Stimulated activated naive CD4-positive, alpha-beta T cell (primary cell): ENCODE data around the gene TXNDC2.

ENCODE experiments used
- DNase-seq, 6 experiments: peaks; one replicate each; lab custom pipeline; 2025; lab: John Stamatoyannopoulos, UW

Gene TXNDC2

DNA sequence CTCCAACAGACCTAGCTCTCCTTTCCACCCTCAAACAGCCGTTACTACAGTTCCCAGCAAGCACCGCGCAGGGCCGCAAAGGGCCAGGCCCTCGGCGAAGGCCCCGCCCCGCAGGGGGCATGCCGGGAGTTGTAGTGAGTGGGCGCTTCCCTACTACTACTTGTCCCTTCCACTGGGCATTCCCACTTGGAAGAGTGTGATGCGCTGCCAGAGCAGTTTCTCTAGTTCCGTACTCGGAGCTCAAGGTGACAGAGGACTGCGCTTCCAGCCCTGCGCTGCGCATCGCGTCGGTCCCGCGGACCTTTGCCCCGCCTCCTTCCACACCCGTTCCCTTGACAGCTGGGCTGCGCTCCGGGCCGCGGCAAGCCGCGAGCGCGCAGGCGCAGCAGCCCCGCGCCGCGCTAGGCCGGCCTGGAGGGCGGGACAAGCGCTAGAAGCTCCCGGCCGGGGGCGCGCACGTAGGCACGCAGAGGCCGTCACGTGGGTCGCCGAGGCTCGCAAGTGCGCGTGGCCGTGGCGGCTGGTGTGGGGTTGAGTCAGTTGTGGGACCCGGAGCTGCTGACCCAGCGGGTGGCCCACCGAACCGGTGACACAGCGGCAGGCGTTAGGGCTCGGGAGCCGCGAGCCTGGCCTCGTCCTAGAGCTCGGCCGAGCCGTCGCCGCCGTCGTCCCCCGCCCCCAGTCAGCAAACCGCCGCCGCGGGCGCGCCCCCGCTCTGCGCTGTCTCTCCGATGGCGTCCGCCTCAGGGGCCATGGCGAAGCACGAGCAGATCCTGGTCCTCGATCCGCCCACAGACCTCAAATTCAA is 28.0 kb downstream of the TXNDC2 start, which contains the start of gene VAPA:
TSS of gene VAPA (plus strand) at position 491 of the 808 bp plus-strand sequence. CDS start at position 732, 241 bp downstream.
- peak; percentile 86 to 100 (median 98) for DNase-seq

- DNase-seq, result no peak
Measured at GRCh38 chr18:9914334-9914583, 28.5 kb downstream of the TXNDC2 start.

DNA sequence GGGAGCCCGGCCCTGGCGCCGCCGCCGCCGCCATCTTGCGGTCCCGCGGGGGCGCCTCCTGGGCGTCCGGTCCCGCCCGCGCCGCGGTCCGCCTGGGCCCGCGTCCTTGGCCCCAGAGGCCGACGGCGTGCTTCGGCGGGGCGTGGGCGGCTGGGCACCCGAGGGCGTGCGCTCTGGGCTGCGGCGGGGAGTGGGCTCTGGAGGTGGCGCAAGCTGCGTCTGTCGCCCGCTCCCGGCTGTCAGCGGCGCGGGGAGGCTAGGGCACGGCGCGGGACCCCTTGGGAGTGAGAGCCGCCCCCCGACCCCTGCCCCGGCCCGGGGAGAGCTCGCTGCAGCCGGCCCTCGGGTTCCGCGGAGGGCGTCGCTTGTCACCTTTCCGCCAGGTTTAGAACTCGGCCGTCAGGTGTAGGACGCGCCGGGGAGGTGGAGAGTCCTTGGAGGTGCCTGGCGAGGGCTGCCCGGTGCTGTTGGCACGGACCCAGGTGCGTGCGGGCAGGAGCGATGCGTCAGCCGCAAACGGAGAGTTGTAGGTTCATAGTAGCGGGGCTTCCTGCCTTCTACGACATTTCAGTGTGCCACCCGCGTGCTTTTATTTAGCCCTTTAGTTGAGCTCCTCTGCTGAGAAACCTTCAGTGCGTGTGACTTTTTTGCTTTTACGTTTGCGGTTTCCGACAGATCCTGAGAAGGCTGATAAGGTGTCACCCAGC is 29.0 kb downstream of the TXNDC2 start:
- DNase-seq, result peak; percentile 70 to 81 (median 74)

DNA sequence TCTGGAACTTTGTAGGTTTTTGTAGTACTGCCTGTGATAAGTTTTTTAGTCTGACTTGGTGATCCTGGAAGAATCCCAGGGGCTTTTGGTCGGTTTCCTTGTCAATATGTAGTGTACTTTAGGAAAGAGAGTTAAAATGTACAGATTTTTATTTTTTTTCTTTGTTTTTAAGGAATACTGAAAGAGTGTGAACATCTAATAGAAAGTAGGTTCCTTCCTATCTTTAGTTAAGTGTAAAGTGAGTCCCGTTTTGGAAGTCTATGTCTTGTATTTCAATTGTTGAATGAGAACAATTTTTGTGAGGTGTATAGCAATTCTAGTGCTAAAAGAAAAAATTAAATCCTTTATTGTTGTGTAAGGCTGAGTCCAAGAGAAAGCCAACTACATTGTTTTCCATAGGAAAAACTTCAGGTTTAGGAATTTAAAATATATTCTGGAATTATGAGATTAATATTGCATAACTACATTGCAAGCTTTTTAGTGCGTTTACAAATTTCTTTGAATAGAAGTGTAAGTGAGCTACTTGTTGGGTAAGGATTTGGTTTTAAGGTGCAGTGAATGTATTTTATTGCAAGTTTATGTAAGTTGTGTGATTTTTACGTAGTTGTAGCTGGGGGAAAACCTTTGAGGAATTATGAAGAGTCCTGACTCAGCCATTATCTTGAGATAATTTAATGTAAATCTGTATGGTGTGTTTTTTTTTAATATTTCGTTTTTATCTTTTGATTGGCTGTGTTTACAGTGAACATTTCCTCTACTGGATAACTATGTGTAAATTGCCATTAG is 29.7 kb downstream of the TXNDC2 start:
- no peak for DNase-seq

DNA sequence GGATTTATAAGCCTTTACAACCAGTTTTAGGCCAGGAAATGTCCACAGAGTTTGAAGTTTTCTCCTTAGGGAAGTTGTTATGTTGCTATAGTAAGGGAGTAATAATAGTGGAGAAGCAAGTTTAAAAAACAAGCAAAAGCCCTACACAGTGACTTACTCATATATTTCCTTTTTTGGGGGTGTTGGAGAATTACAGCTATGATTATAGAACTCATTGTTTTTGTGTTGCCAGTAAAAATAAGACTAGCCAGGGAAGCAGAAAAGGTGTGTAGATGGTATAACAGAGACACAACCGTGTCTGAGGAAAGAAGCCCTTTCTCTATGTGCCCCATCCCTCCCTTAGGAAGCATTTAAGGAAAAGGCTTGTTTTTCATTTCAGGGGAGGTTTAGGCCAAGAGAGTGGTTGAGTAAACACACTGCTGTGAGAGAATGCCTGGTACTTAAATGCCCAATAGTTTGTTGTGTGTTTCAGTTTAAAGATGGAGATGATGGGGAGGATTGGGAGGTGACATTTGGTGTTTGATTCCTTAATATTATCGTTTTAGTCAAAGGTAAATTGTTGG is 30.4 kb downstream of the TXNDC2 start:
- no peak for DNase-seq

DNA sequence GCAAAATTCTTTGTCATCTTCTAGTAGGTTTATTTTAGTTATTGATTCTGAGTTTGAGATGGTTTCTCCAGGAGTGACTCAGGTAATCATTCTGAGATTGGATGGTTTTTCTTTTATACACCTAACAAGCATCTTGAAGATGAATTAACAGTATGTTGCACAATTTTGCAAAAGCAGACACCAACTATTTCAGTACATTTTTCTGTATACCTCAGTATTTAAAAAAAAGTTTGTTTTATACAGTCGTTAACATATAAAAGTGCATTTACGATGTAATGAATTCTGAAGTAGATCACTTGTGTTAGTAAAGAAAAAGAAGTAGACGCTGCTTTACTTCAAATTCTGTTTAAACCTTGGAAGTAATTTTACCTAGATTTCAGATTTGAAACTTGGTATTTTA is 31.0 kb downstream of the TXNDC2 start:
- DNase-seq, result no peak

DNA sequence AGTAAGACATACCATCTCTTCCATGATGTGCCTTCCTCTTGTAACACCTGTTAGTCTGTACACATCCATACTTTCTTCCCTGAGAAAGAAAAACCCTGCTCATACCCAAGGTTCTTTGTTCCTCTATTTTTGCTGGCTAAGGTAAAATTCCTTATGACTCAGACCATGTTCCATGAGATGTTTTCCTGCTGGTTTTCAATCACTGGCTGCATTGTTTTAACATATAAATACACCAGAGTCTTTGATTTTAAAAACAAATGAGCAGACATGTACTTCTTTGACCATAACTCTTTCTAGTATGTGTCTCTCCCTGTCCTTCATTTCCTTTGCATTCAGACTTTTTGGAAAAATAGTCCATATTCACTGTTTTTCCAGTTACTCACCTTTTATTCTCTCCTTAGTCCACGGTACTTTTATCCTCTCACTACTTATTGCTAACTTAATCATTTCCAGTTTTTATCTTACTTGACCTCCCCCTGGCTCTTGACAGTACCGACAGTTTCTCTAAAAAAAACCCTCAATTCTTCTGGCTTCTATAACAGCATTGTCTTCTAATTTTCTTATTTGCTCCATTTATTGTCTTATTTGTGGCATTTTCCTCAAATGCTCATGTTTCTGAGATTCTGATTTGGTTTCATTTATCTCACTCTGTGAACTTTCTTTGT is 32.4 kb downstream of the TXNDC2 start:
- DNase-seq, result no peak

- DNase-seq, result no peak
Measured at GRCh38 chr18:9919564-9920232, 33.9 kb downstream of the TXNDC2 start.

GRCh38 chr18:9922592-9923311 is 37.0 kb downstream of the TXNDC2 start:
- DNase-seq, result no peak

- no peak for DNase-seq
Measured at GRCh38 chr18:9924371-9924943, 38.7 kb downstream of the TXNDC2 start.

GRCh38 chr18:9925369-9925768 is 39.6 kb downstream of the TXNDC2 start:
- no peak for DNase-seq

DNA sequence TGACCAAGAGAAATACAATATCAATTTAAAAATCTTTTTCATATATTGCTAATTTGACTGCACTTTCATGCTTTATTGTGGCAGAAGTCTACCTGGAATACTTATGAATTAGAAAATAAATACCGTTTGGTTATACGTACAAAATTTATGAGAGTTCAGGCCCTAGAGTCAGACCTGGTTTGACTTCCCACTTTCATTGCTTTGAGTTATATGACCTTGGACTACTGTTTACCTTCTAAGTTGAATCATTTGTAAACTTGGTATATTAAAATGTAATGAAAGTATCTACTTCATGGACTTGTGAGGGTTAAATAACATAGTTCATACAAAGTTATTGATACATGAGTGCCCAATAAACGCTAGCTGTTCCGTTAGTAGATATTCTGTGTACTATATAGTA is 40.0 kb downstream of the TXNDC2 start:
- DNase-seq, result no peak

- DNase-seq, result no peak
Measured at GRCh38 chr18:9926223-9926894, 40.6 kb downstream of the TXNDC2 start.

DNA sequence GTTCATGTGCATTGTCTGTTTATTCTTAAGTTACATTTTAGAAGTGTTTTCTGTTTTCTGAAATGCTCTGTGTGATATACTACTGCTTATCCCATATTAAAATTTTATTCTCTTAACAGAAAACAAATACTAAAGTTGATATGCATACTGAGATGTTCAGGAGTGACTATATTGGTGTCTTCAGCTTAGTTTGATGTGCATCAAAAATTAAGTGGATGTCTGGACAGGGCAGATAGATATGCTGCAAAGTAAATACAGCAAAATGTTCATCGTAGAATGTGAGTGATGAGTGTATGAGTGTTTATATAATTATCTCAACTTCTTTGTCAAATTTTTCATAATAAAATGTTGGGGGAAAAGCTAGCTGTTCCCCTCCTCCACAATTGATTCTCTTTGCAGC is 41.2 kb downstream of the TXNDC2 start:
- DNase-seq, result no peak

DNA sequence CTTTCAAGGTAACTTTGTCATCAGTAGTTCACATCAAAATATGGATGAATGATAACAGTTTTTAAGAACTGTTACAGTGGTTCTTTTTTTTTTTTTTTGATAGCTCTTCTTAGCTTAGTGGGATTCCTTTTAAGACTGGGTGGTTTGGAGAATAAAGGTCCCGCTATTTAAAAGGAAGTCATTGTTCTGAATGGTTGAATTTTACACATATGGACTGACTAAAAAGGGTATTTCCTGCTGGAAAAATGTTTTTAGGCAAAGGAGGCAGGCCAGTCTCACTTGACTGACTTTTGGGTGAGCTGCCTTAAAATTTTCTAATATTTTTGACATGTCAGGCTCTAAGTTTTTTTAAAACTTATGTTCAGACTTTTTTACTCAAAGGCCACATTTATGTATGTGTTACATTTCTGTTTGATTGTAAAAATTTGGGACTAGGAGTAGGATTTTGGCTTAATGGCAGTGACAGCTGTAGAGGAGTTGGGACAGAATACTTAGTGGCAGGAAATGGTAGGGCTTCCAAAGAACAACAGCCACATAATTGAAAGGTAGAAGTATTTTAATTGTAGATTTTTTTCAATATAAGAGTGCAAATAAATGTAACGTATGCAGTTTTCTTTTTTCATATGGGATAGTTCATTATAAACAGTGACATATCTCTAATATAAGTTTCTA is 41.8 kb downstream of the TXNDC2 start:
- DNase-seq, result no peak

DNA sequence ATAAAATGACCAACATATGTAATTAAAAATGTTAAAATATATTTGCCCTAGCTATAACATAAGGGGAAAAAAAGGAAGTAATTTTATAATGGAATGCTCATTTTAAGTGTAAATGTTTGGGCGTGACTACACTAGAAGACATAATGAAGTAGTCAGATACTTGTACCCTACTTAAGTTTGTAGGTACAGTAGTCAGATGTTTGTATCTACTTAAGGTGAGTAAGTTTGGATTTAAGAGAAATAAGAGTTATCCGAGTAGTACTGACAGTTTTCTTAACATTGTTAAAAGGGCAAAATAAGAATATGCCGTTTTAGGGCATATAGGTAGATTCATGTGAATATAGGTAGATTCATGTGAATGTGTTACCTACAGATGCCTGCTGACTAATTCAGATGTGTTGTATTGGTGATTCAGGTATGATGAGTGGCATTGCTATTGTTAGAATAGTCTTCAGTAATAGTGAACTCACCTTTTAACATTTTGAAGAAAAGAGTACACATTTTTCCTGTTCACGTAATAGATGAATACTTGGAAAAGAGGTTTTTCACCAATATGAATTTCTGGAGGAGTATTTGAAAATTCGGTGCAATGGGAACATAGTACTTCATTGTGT is 43.0 kb downstream of the TXNDC2 start:
- DNase-seq, result no peak

DNA sequence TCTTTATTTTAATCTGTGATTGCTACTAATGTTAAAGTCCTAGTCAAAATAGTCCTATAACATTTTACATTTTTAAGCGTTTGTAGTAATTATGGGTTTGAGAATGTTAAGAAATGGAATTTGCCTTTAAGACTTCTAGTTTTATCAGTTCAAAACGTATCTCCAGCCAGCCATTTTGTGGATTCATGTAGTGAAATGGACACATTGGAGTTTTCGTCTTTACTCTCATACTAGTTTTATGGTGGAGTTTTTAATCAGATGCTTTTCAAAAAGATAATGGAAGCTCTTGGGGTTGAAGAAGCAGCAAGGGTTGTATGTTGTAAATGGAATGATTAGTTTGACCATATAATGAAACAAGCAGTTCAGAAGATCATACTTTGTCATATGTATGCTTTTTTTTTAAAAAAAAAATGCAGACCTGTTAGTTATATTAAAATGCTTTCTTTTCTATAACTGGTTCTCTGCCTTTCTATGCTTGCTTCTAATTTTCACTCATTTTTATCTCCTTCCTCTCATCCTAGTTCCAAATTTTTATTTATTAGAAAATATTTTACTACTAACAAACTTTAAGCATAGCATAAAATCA is 44.6 kb downstream of the TXNDC2 start:
- no peak for DNase-seq

DNA sequence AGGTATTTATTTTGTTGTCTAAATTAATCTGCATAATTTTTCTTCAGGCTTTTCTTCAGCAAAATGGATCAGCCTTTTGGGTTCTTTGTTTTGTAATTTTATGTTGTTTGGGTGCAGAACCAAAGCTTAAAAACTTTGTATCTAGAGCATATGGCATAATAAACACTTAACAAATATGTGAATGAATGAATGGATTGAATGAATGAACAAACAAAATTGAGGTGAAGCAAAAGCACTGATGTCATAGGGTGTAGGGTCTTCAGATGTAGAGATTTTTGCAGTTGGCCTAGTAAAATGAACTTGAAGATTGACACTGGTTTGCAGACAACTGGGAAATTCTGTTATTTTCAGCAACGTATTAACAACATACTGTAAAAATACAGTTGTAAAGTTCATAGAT is 45.4 kb downstream of the TXNDC2 start:
- DNase-seq, result no peak
